ENCODE results near the gene NDST1. TPM values are rescaled to one million over a fixed set of nuclear protein-coding genes. Genes with fewer than 3 reads are reported as not detected.
A peak's percentile ranks its signal among the peaks of the same experiment; 100 is the strongest.

Gene NDST1
- total RNA-seq, 4 donors from 2014 or later: 36.1 to 70.5 (median 50.5) TPM

DNA sequence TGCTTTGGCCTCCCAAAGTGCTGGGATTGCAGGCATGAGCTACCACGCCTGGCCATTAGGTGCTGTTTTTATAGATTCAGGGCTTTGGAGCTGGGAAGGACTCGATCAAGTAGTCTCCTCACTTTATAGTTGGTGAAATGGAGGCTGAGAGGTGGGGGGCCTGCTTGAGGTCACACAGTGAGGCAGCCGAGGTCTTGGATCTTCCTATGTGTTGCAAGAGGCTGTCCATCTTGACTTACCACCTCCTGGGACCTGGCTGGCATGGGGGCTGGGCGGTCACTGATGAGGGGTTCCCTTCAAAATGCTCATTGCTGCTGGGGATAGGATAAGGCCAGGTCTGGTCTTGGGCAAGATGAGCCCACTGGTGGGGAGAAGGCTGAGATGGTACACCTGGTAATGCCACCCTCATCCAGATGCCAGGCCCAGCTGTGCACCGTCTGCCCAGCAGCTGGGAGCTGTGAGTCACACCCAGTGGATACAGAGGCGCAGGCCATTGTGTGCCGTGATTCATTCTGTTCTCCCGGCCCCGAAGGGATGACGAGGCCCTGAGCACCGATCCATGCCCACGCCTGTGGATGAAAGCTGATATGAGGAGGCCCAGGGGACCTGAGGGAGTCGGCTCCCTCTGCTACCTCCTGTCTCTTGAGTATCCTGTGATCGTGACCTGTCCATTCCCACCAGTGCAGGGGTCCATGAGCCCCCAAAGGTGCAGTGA, 10.5 kb upstream of the NDST1 start:
- in situ Hi-C loops (cut with MboI; ENCODE audit: low sequenced_read_pairs in 4 of 4): no loop called here
- Histone ChIP-seq H3K9me3 (no peaks in the 10 kb centered on the region), H3K27ac (peak overlapping the region; percentile 67 to 90 (median 89)), H3K27me3 (no peaks in the 10 kb centered on the region), H3K36me3 (no peaks in the 10 kb centered on the region), H3K4me3 (no peak overlapping the region), H3K4me1 (peaks cover 62 to 65% of the 10 kb centered on the region in 2 donors)
- ATAC-seq: peak; percentile 77 to 87
- intact Hi-C loops (cut with DNase I; ENCODE audit: low total_unique reads): no loop called here
- peak; percentile 70 to 84 for DNase-seq
- no peak for TF ChIP-seq POLR2A (IDR thresholded peaks at IDR 0.05)
- TF ChIP-seq, protein P1, sequence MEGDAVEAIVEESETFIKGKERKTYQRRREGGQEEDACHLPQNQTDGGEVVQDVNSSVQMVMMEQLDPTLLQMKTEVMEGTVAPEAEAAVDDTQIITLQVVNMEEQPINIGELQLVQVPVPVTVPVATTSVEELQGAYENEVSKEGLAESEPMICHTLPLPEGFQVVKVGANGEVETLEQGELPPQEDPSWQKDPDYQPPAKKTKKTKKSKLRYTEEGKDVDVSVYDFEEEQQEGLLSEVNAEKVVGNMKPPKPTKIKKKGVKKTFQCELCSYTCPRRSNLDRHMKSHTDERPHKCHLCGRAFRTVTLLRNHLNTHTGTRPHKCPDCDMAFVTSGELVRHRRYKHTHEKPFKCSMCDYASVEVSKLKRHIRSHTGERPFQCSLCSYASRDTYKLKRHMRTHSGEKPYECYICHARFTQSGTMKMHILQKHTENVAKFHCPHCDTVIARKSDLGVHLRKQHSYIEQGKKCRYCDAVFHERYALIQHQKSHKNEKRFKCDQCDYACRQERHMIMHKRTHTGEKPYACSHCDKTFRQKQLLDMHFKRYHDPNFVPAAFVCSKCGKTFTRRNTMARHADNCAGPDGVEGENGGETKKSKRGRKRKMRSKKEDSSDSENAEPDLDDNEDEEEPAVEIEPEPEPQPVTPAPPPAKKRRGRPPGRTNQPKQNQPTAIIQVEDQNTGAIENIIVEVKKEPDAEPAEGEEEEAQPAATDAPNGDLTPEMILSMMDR (IDR thresholded peaks at IDR 0.05 in 4 of 5, conservative IDR thresholded peaks at IDR 0.05 in 1 of 5): no peak

DNA sequence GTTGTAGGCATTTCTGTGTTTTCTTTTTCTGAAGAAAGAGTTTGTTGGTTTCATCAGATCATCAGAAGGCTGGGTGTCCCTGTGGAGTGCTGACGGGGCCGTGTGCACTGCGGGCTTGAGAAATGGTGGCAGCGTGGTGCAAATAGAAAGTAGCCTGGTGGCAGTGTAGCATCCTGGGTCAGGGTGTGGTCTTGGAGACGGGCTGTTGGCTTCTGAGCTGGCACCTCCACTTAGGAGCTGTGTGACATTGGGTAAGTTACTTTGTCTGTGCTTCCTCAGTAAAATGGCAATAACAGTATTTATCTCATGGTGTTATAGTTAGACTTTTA, 10.0 kb upstream of the NDST1 start:
- no peak overlapping the region for H3K4me3 ChIP-seq
- ATAC-seq: peak; percentile 21 to 60
- in situ Hi-C loops (cut with MboI; ENCODE audit: low sequenced_read_pairs in 4 of 4): no loop called here
- TF ChIP-seq, protein P1 (IDR thresholded peaks at IDR 0.05 in 4 of 5, conservative IDR thresholded peaks at IDR 0.05 in 1 of 5): no peak
- TF ChIP-seq POLR2A (IDR thresholded peaks at IDR 0.05): no peak
- DNase-seq: peak in 1 of 2 donors; percentile 63
- peak overlapping the region; percentile 67 to 90 (median 89) for H3K27ac ChIP-seq
- intact Hi-C loops (cut with DNase I; ENCODE audit: low total_unique reads): no loop called here
- peaks cover 67 to 69% of the 10 kb centered on the region in 2 donors for H3K4me1 ChIP-seq
- no peaks in the 10 kb centered on the region for H3K27me3 ChIP-seq
- no peaks in the 10 kb centered on the region for H3K9me3 ChIP-seq
- H3K36me3 ChIP-seq: no peaks in the 10 kb centered on the region

DNA sequence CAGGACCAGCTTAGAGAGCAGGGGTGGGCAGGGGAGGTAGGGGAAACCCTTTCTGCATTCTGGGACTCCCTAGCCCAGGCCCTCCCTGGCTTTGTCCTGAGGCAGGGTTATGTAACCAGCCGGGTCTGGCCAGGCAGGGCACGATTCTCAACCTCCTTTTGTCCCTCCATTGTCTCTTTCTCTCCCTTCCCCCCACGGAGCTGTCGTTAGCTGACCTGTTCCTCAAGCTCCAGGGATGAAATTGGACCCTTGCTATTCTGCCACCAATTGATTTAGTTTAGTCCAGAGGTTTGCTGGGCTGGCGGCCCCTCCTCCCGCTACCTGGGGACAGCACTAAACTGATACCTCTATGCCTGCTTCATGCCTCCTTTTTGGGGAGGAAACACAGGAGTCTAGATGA, 9.4 kb upstream of the NDST1 start:
- Histone ChIP-seq H3K27ac (peak overlapping the region; percentile 67 to 90 (median 89)), H3K9me3 (no peaks in the 10 kb centered on the region), H3K27me3 (no peaks in the 10 kb centered on the region), H3K36me3 (no peaks in the 10 kb centered on the region), H3K4me3 (no peak overlapping the region), H3K4me1 (peaks cover 72 to 74% of the 10 kb centered on the region in 2 donors)
- TF ChIP-seq, protein P1 (IDR thresholded peaks at IDR 0.05 in 4 of 5, conservative IDR thresholded peaks at IDR 0.05 in 1 of 5): no peak
- no peak for TF ChIP-seq POLR2A (IDR thresholded peaks at IDR 0.05)
- intact Hi-C loops (cut with DNase I; ENCODE audit: low total_unique reads) (no loop called here), in situ Hi-C loops (cut with MboI; ENCODE audit: low sequenced_read_pairs in 4 of 4) (no loop called here)
- ATAC-seq (peak; percentile 5 to 26), DNase-seq (peak in 1 of 2 donors; percentile 50)

DNA sequence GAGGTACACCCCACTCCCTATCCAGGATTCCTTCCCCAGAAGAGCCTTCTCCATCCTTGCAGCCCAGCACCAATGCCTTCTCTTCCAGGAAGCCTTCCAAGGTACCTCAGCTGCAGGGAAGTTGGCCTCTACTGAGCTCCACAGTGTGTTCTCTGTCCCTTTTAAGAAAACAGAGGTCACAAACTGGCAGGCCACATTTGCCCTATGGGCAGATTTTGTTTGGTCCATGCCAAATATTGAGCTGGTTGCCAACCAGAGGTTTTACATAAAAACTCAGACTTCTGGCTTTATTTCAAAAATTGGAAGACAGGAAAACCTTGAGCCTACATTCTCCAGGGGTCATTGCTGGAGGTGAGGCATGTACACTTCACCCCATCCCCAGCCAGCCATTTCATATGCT, 9.0 kb upstream of the NDST1 start:
- no peak for ATAC-seq
- in situ Hi-C loops (cut with MboI; ENCODE audit: low sequenced_read_pairs in 4 of 4): no loop called here
- no peaks in the 10 kb centered on the region for H3K27me3 ChIP-seq
- H3K4me3 ChIP-seq: no peak overlapping the region
- peaks cover 77 to 79% of the 10 kb centered on the region in 2 donors for H3K4me1 ChIP-seq
- no peaks in the 10 kb centered on the region for H3K36me3 ChIP-seq
- DNase-seq: no peak
- no peaks in the 10 kb centered on the region for H3K9me3 ChIP-seq
- intact Hi-C loops (cut with DNase I; ENCODE audit: low total_unique reads): no loop called here
- no peak for TF ChIP-seq POLR2A (IDR thresholded peaks at IDR 0.05)
- TF ChIP-seq, protein P1 (IDR thresholded peaks at IDR 0.05 in 4 of 5, conservative IDR thresholded peaks at IDR 0.05 in 1 of 5): no peak
- peak overlapping the region; percentile 67 to 90 (median 89) for H3K27ac ChIP-seq

All from gastrocnemius medialis (tissue), 4 donors.